HL-60 (cell line): ENCODE data around the gene CITED1.

Experiments
- DNase-seq, 2 experiments: peaks; one replicate each; pipeline ENCODE4 v3.0.0-alpha.2; 2010 to 2020; ENCODE audit warnings: low read depth in 1 of 2, low spot score in 1 of 2
- H3K27ac ChIP-seq: fragments of 250-450 bp; sonication (Bioruptor Pico); replicated peaks from 2 replicates; pipeline ENCODE4 v1.5.1; 2020; ENCODE audit warnings: mild to moderate bottlenecking, moderate library complexity
- H3K27me3 ChIP-seq: fragments of 250-450 bp; sonication (Bioruptor Pico); 2 replicates; pipeline ENCODE4 v1.5.1; 2021; ENCODE audit warnings: mild to moderate bottlenecking, moderate library complexity; ENCODE audit not compliant: insufficient read depth, poor library complexity, severe bottlenecking
- H3K4me3 ChIP-seq: replicated peaks from 2 replicates; pipeline ENCODE4 v1.5.1; 2011; ENCODE audit warnings: mild to moderate bottlenecking, control low read depth, low read length; ENCODE audit not compliant: insufficient read depth
- CTCF ChIP-seq: IDR thresholded peaks from one replicate; pipeline ENCODE4 v1.5.1; 2011; ENCODE audit warnings: low read length, control low read depth, inconsistent platforms; ENCODE audit not compliant: insufficient read depth
- GABPA ChIP-seq: IDR thresholded peaks from 2 replicates; pipeline ENCODE4 v1.6.1; 2012; ENCODE audit warnings: low read depth
- POLR2AphosphoS5 ChIP-seq: IDR thresholded peaks from 2 replicates; pipeline ENCODE4 v1.6.1; 2012; ENCODE audit warnings: low read depth
- REST ChIP-seq: IDR thresholded peaks from 2 replicates; pipeline ENCODE4 v1.6.1; 2012; ENCODE audit warnings: low read depth; ENCODE audit not compliant: insufficient replicate concordance
- SPI1 ChIP-seq: IDR thresholded peaks from 2 replicates; pipeline ENCODE4 v1.6.1; 2012; ENCODE audit warnings: low read depth, mild to moderate bottlenecking, borderline replicate concordance

The CITED1 gene

GRCh38 chrX:72272868-72273267 is 32.8 kb downstream of the CITED1 start:
- no peaks in the 10 kb centered on the region for H3K27me3 ChIP-seq
- DNase-seq, result no peak
- no peak overlapping the region for H3K27ac ChIP-seq
- no peak for TF ChIP-seq SPI1
- TF ChIP-seq GABPA, result no peak
- TF ChIP-seq CTCF, result no peak
- TF ChIP-seq POLR2AphosphoS5, result no peak
- TF ChIP-seq REST, result no peak
- no peak overlapping the region for H3K4me3 ChIP-seq

GRCh38 chrX:72271812-72272211 is 33.9 kb downstream of the CITED1 start:
- no peak overlapping the region for H3K27ac ChIP-seq

More at GRCh38 chrX:72271812-72272211, 33.9 kb downstream of the CITED1 start:
- H3K4me3 ChIP-seq, result no peak overlapping the region
- TF ChIP-seq SPI1 (no peak), CTCF (no peak), GABPA (no peak), POLR2AphosphoS5 (no peak), REST (no peak)
- H3K27me3 ChIP-seq, result no peaks in the 10 kb centered on the region
- no peak for DNase-seq
